HG02588 (cell line): Measurements from ENCODE around the gene PSMB5.

Experiments used
- ATAC-seq: cut with Tn5 transposase; IDR thresholded peaks from one replicate; pipeline ENCODE4 v1.9.1; 2021; ENCODE audit warnings: mild to moderate bottlenecking, moderate library complexity; ENCODE audit not compliant: unreplicated experiment

The PSMB5 gene

DNA sequence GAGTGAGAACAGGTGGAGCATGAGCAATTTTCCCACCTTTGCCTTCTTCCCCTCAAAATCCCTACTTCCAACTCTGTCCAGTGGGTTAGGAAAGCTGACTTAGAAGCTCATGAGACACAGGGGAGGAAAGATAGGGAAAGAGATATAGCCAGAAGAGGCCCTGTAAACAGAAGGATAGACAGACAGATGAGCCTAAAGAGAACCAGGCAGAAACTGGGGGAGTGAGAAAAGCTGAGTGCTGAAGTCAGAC, 57.3 kb downstream of the PSMB5 start:
- ATAC-seq = no peak

DNA sequence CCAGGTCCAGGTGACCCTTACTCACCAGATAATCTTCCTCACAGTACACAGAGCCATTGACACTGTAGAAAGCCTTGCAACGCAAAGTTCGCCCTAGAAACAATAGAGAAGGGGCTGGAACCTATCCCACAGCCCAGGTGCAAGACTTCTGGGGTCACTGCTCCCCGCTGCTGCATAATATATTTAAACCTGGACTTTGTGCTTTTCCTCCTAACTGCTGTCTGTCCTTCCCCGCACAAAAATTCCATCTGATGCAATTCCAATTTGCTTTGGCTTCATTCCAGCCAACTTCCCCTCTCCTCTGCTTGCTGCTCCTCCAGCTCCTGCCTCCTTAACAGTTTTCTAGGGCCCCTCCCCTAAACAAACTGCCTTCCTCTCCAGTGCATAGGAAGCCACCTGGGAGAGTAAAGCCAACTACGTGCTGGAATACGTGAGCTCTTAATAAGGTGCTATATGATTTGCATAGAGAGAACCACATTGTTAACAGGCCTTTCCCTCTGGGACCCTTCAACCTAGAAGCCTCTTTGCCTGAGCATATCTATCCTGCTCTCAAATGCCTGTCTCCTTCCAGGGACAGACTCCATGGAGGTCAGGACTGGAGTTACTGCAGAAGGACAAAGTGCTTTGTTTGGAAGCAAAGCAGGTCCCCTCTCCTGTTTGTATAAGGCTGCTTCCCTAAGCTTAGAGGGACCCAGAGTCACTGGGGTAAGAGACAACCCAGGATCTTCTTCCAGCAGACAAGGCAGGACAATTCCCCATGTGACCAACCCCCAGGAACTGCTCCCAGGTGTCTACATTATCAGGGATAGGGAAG, 57.9 kb downstream of the PSMB5 start:
- no peak for ATAC-seq
